Fibroblast of gingiva (primary cell): ENCODE data around the gene GOLGA8B.
A peak's percentile ranks its signal among the peaks of the same experiment; 100 is the strongest.
"Not testable (repeated sequence)": the region's sequence is repeated elsewhere in the genome, so short reads cannot be mapped to it uniquely, and the experiment has no call there.

Experiments
- DNase-seq: peaks from one replicate; pipeline ENCODE4 v3.0.0-alpha.2; 2011; ENCODE audit warnings: low read depth

The GOLGA8B gene, protein sequence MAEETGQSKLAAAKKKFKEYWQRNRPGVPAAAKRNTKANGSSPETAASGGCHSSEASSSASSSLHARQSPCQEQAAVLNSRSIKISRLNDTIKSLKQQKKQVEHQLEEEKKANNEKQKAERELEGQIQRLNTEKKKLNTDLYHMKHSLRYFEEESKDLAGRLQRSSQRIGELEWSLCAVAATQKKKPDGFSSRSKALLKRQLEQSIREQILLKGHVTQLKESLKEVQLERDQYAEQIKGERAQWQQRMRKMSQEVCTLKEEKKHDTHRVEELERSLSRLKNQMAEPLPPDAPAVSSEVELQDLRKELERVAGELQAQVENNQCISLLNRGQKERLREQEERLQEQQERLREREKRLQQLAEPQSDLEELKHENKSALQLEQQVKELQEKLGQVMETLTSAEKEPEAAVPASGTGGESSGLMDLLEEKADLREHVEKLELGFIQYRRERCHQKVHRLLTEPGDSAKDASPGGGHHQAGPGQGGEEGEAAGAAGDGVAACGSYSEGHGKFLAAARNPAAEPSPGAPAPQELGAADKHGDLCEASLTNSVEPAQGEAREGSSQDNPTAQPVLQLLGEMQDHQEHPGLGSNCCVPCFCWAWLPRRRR

GRCh38 chr15:34583399-34584329 is at the start of gene GOLGA8B:
TSS of gene GOLGA8B (minus strand) at chr15:34583651. CDS start at chr15:34535912, 47,739 bp downstream.
- peak; percentile 29 for DNase-seq

DNA sequence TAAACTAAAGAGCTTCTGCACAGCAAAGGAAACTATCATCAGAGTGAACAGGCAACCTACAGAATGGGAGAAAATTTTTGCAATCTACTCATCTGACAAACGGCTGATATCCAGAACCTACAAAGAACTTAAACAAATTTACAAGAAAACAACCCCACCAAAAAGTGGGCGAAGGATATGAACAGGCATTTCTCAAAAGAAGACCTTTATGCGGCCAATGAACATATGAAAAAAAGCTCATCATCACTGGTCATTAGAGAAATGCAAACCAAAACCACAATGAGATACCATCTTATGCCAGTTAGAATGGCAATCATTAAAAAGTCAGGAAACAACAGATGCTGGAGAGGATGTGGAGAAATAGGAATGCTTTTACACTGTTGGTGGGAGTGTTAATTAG is 49.7 kb upstream of the GOLGA8B start:
- DNase-seq: not testable (repeated sequence)

- DNase-seq: no peak
Observed at GRCh38 chr15:34628577-34629152, 45.2 kb upstream of the GOLGA8B start.

DNA sequence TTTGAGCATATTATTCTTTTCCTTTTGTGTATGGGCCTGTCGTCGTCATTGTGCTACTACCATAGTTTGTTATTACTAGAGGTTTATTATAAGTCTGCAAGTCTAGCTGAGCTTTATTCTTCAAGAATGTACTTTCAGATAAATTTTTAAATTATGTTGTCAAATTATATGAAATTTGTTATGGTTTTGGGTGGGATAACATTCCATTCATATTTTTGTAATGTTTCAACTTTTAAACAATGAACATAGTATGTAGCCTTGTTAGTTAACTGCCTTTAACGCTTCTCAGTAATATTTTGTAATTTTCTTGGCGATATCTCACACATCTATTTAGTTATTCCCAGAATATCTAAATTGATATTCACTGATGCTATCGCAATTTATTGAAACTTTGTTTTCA is 41.6 kb upstream of the GOLGA8B start:
- DNase-seq: no peak

DNA sequence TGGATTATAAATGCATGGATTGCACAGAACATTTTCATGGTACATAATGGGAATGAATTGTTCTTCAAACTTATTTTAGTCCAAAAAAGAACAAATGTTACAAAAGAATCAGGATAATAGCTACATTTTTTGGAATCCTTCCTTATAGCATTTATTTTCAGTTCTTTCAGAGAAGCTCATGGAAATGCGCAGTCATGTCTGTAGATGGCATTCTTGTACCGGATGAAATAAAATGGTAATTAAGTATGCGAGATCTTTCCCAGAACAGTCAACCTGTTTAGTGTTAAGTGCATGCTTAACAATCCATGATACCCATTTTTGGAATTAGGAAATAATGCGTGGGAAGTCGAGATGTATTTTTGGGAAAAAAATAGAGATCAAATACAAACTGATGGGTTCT is 38.2 kb upstream of the GOLGA8B start:
- peak; percentile 50 for DNase-seq

DNA sequence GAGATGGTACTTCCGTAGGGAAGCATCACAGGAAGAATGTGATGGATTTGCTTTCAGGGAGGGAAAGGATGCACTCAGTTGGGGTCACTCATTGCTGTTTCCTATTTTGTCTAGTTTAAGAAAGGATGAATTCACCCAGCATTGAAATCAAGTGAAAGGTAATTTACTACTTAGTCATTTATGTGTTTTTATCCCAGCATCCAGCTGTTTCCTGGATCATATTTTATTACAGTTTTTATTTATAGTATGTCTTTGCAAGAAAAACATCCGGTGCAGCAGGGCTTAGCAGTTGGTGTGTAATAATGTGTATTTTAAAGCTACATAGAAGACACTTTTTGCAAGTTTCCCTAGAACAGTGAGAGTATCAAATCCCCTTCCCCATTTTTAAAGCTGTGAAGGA is 37.4 kb upstream of the GOLGA8B start:
- no peak for DNase-seq

DNA sequence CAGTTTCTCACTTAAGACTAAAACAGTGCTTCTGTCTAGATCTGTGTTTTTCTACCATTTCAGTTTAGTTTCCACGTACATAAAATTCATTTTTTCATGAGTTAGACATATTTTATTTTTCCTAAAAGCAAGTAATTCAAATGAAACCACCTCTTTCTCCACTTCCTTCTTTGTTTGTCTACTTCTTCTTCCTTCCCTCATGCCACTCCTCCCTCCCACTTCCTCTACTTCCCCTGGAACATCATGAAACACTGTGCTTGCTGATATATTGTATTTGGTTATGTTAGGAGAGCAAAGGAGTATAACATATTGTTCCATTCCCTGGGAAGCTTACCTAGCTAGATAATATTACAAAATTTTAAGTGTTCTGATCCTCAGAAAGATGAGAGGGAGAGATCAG is 36.7 kb upstream of the GOLGA8B start:
- DNase-seq: no peak

DNA sequence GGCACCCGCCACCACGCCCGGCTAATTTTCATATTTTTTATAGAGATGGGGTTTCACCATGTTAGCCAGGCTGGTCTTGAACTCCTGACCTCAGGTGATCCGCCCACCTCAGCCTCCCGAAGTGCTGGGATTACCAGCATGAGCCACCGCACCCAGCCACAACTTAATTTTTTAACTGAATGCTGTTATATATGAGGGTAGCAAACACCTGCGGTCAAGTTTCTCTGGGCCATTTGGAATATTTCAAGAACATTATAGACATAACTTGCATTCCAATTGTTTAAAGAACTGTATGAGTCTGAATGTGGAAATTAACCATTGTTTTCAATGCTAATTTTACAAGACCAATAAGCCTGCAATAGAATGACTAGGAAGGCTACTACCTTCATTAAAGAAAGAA is 35.7 kb upstream of the GOLGA8B start:
- no peak for DNase-seq

DNA sequence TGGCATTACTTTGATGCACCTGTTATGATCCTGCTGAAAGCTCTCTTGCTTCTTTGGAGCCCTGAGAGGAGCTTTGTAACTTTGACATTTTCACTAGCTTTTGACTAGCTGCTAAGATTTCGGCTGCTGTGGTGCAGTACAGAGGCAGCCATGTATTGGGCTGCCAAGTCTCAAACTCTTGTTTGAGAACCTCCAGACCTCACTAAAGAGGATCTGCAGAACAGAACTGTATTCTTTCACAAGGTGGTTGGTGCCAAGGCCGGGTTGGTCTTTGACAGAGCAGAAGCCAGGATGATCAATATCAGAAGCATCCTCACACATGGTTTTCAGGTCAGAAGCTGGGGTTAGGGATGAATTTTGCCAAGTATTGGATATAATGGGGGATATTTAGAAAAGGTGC is 34.6 kb upstream of the GOLGA8B start:
- no peak for DNase-seq

GRCh38 chr15:34616613-34617012 is 33.2 kb upstream of the GOLGA8B start:
- DNase-seq: peak; percentile 35

DNA sequence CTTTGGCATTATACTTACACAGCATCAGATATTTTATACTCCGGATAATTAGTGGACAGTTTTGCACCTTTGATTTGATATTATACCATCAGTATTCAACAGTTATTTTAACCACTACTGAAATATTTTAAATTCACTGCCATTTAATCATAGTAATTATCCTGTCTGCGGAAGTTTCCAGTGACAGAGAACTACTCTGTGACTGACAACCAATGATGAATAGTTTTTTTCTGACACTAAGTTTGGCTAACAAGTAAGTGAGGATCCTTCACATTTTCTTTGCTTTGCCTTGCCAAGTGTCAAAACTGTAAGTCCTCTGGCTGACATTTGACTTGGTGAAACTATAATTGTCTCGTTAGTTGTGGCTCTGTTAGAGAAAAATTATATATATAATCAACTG is 30.5 kb upstream of the GOLGA8B start:
- no peak for DNase-seq

DNA sequence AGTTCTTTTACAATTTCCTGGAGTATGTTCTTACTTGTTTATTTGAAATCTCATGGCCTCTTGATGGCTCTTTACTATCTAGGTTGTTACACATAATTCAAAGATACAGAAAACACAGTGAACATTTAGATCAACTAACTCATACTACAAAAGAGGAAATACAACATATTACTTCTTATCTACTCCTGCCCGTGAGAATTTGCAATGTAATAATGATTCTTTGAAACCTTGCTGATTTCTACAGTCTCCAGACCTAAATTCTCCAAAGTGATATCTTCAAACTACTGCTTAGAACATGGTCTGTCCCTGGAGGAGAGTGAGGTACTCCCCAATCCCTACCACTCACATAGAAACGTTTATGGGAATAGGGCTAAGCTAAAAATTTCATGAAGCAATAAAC is 29.9 kb upstream of the GOLGA8B start:
- DNase-seq: no peak

- no peak for DNase-seq
Observed at GRCh38 chr15:34610354-34610753, 26.9 kb upstream of the GOLGA8B start.

- DNase-seq: no peak
Observed at GRCh38 chr15:34609102-34610057, 25.9 kb upstream of the GOLGA8B start.

DNA sequence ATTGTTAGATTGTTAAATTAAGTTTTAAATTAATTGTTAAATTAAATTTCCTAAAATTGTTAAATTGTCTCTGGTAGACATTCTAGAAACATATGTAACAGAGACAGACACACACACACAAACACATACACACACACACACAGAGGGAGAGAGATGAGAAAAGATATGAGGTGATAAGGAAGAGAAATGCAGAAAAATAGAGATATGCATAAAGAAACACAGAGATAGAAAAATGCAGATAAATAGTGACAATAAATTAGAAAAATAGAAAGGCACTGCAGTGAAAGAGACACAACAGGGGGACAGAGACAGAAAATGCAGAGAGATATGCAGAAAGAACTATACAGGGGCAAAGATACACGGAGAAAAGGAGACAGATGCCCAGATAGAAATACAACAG is 25.1 kb upstream of the GOLGA8B start:
- DNase-seq: no peak

GRCh38 chr15:34607832-34608231 is 24.4 kb upstream of the GOLGA8B start:
- DNase-seq: no peak

DNA sequence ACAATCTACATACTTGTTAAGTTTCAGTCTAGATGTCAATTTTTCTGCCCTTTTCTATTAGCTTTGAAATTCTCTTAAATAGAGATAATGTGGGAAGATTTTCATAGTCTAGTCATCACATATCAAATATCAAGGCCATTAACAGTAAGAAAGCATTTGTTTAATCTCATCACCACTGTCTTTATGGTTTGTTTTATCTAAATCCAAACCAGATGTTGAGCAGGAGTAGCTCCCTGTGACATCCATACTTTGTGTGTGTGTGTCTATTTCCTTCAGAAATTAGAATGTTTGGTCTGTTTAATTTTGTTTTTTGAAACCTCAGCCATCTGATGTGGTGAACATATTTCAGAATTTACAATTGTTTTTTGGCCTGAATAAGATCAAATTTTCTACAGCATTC is 23.1 kb upstream of the GOLGA8B start:
- DNase-seq: no peak

GRCh38 chr15:34606131-34606530 is 22.7 kb upstream of the GOLGA8B start:
- DNase-seq: no peak

DNA sequence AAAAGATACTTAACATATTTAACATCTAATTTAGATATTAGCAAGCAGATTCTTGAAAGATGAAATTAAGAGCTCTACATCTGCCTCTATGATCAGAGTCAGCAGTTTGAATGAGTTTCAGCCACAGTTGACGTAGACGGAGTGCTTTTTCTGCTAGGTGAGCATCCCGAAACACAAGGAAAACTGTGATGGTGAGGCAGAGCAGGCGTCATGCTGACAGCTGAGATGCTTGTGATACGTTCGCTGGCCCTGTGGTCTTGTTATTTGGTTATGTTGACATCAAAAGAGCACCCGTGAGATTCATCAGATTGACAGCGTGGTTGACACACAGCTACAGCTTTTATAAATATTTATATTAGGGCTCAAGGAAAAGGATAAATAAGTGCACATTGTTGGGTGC is 19.6 kb upstream of the GOLGA8B start:
- DNase-seq: no peak

DNA sequence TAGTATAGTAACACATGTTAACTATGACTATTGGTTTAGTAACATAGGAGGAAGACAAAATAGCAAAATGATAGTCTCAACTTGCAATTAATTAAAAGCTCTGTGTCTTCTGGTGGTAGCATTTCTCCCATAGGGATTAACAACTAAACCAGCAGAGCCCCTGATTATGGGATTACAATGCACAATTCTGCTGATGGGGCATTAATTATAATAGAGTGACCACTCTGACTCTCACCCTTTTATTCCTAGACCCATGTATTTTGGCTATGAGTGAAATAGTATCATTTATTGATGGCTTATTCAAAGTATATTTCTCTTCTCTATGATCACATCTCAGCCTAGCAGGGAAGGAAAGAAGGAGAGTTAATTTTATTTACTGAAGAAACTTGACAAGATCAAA is 17.5 kb upstream of the GOLGA8B start:
- no peak for DNase-seq
